Measurements from ENCODE around the gene TMEM218. TPM values are rescaled to one million over a fixed set of nuclear protein-coding genes. Genes with fewer than 3 reads are reported as not detected.

TMEM218 gene
- total and polyA plus RNA-seq, 10 of the 15 experiments (the other 5 are each of a cell fraction or from before 2014, with no cell fraction given), result 11.2 to 50.3 (median 28.8) TPM

DNA sequence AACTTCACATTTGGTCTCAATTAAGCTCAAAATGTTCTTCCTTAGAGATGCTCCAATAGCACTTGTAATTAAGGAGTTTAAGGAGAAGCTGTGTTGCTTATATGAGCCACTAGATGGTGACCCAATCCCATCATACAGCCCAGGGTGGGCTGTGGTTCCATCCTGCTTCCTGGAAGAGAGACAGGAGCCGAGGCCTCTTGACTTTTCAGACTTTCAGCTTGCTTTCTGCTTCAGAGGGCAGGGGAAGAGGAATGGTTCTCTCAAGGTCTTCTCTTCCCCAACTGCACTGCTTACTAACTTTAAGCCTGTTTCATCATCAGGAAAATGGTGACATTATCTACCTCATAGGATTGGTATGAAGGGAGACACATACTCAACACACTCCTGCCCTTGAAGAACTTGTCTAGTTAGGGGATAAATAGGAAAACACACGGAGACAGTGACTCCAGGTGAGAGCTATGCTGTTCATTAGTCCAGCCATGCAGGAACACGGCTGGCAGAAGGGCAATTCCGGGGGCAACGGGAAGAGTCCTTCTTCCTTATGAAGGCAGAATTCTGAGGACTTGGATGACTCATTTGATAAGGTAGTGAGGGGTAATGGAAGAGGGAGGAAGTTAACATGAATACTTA lies 20.1 kb downstream of the TMEM218 start:
- ChIA-PET CTCF (interaction anchor here (0.6 to 7.4 kb wide), 32 partner anchors 9 to 342 kb away, joined by 3 to 100 read pairs (median 5); partner anchors contain the start of genes CCDC15 and TMEM218), SMC1A (ENCODE audit: uncharacterized antibody, unreplicated experiment) (interaction anchor here (0.8 to 4.2 kb wide), 20 partner anchors 9 to 338 kb away, joined by 3 to 46 read pairs (median 4); partner anchors contain the start of gene TMEM218), POLR2A (no interaction called here), RAD21 (ENCODE audit: unreplicated experiment) (interaction anchor here (0.8 to 3.3 kb wide), 18 partner anchors 10 to 342 kb away, joined by 3 to 44 read pairs (median 6); partner anchors contain the start of genes CCDC15 and TMEM218)
- Histone ChIP-seq H3K79me2 (ENCODE audit: control insufficient read depth, insufficient read depth, low read length) (no peaks in the 10 kb centered on the region), H3K9me3 (replicated peaks; ENCODE audit: control insufficient read depth, insufficient read depth, low read length) (no peaks in the 10 kb centered on the region), H3K4me3 (no peak overlapping the region), H3K36me3 (ENCODE audit: control insufficient read depth in 2 of 2, insufficient read depth in 2 of 2, low read length in 1 of 2) (0 out of 4 replicates have a peak, but pooled peaks cover 0 to 2% of the 10 kb centered on the region in 2 experiments), H3K27me3 (replicated peaks in 1 of 2; ENCODE audit: control insufficient read depth in 2 of 2, insufficient read depth in 2 of 2, low read length in 1 of 2) (no peaks in the 10 kb centered on the region), H2AFZ (ENCODE audit: control insufficient read depth, low read depth, low read length) (peak overlapping the region; percentile 26), H3K4me1 (ENCODE audit: control insufficient read depth, insufficient read depth, low read length) (no peaks in the 10 kb centered on the region), H3K9ac (ENCODE audit: control insufficient read depth, insufficient read depth, low read length) (no peak overlapping the region), H3K27ac (ENCODE audit: control insufficient read depth, insufficient read depth) (no peak overlapping the region), H4K20me1 (ENCODE audit: control insufficient read depth, insufficient read depth) (no peaks in the 10 kb centered on the region), H3K4me2 (ENCODE audit: control insufficient read depth, insufficient read depth) (no peak overlapping the region)
- no peak for DNase-seq (ENCODE audit: low read depth, low spot score)
- peak; percentile 86 for ATAC-seq
- FAIRE-seq, result no peak
- intact Hi-C loops (cut with micrococcal nuclease; ENCODE audit: unreplicated experiment), result loop anchor here (1.0 to 5.0 kb wide), 3 partner anchors 50 to 316 kb away; no protein-coding TSS in a partner anchor
- in situ Hi-C loops (cut with MboI), result no loop called here
- TF ChIP-seq CHD2 (IDR thresholded peaks at IDR 0.05; ENCODE audit: borderline replicate concordance, low read depth, low read length), result no peak
- no peak for TF ChIP-seq MYB (IDR thresholded peaks at IDR 0.05; ENCODE audit: borderline replicate concordance, low read depth, low read length)
- peak; percentile 22; the same call in 1 of the 2 replicates for TF ChIP-seq RUNX3 (IDR thresholded peaks at IDR 0.05; ENCODE audit: low read length)
- TF ChIP-seq, protein P1, sequence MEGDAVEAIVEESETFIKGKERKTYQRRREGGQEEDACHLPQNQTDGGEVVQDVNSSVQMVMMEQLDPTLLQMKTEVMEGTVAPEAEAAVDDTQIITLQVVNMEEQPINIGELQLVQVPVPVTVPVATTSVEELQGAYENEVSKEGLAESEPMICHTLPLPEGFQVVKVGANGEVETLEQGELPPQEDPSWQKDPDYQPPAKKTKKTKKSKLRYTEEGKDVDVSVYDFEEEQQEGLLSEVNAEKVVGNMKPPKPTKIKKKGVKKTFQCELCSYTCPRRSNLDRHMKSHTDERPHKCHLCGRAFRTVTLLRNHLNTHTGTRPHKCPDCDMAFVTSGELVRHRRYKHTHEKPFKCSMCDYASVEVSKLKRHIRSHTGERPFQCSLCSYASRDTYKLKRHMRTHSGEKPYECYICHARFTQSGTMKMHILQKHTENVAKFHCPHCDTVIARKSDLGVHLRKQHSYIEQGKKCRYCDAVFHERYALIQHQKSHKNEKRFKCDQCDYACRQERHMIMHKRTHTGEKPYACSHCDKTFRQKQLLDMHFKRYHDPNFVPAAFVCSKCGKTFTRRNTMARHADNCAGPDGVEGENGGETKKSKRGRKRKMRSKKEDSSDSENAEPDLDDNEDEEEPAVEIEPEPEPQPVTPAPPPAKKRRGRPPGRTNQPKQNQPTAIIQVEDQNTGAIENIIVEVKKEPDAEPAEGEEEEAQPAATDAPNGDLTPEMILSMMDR (IDR thresholded peaks at IDR 0.05 in 2 of 3, conservative IDR thresholded peaks at IDR 0.05 in 1 of 3; ENCODE audit: control insufficient read depth in 2 of 3, extremely low read depth in 1 of 3, insufficient read depth in 1 of 3, low read depth in 3 of 3, low read length in 3 of 3), result peak; percentile 43 to 66 (median 54); a peak in 4 of 6 replicates
- TF ChIP-seq RAD21 (IDR thresholded peaks at IDR 0.05; ENCODE audit: insufficient read depth, low read depth, low read length), result peak; percentile 80
- peak; percentile 68; the same call in 1 of the 2 replicates for TF ChIP-seq SMC3 (IDR thresholded peaks at IDR 0.05; ENCODE audit: borderline replicate concordance, low read length)
- no peak for TF ChIP-seq DPF2 (IDR thresholded peaks at IDR 0.05)
- no TSS peak for BruUV-seq (replicated peaks)
- WGBS (ENCODE audit: insufficient coverage, insufficient replicate concordance, low lambda C conversion rate, missing lambda C conversion rate), result 57% methylated on average over 5 of the region's 5 CpGs
